GM19467 (cell line): ENCODE measurements around the gene HSPB9.

Experiments used
- ATAC-seq: cut with Tn5 transposase; IDR thresholded peaks from one replicate; pipeline ENCODE4 v1.9.1; 2021; ENCODE audit warnings: mild to moderate bottlenecking, moderate library complexity; ENCODE audit not compliant: unreplicated experiment

Gene HSPB9

DNA sequence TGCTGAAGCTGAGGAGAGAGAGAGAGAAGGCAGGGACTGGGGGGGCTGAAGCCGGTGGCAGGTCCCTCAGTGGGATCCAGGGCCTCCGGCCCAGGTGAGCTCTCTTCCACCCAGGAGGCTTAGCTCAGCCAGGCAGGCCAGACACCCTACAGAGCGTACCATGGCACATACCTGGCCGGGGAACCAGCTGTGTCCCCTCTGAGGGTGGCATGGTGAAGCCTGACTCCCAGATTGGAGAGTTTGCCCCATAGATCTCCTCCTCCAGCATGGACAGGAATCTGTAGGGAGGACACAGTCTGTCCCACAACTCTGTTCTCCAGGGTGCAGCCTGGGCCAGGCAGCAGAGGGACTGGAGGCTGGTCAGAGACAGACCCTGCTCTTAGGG, 4.5 kb upstream of the HSPB9 start:
- ATAC-seq: no peak

DNA sequence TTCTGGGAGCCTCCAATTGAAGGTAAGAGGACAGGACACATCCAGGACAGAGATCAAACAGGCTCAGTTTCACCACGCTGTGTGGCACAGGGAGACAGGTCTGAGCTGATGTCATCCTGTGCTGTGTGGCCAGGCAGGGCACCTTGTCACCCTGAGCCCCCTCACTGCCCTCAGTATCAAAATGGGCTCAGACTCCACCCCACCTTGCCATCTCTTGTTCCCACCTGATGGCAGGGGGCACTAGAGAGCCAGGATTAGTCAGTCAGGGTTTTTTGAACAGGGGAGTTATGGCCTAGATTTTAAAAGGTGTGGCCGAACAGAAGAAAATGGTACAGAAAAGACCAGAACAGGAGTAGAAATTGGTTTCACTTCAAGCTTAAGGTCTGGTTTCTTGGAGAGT, 4.1 kb upstream of the HSPB9 start:
- no peak for ATAC-seq

- ATAC-seq: no peak
Observed at GRCh38 chr17:42119301-42119700, 3.3 kb upstream of the HSPB9 start.

DNA sequence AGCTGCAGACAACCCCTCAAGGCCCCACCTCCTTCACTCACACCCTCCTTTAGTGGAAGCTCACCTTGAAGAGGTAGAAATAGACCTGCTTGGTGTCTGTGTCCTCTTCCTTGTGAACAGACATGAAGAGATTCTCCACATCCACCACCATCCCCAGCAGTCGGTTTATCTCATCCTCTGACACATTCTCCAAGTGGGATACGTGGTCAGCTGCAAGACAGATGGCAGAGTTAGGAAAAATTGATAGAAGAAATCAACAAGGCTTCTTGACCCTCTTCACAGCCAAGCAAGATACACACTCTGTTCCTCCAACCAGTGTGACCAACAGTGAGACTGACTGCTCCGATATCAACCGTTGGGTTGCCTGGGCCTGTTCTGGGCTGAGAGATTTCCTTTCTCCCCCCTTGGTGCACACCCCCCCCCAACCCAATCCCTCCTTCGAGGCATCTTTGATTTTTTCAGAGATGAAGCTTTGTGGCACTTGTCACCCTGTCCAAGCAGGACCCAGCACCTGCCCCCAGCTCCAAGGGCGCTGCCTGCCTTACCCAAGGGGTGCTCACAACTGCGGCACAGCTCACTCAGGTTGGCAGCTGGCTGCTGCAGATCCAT, 2.3 kb upstream of the HSPB9 start:
- no peak for ATAC-seq

GRCh38 chr17:42120770-42121769, 1.5 kb upstream of the HSPB9 start, which contains the start of gene KAT2A:
Gene KAT2A, minus strand, starts transcription at chr17:42121367. Its CDS starts 63 bp downstream, at chr17:42121304.
- peak; percentile 65 for ATAC-seq

DNA sequence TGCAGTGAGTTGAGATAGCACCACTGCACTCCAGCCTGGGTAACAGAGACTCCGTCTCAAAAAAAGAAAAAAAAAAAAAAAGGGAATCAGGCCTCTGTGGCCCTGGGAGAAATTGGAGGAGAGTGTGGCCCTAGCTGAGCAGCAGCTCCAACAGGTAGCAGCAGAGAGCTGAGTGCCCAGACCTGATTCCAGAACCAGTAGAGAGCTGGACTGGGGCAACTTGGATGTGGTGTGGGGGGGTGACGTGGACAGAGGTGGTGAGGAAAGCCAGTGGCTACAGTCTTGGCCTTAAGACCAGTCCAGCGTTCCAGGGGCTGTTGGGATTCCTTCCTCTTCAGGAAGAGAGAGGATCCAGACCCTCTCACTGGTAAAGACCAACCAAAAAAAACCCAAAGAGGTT, 1.7 kb downstream of the HSPB9 start:
- ATAC-seq: no peak

- no peak for ATAC-seq
Observed at GRCh38 chr17:42125565-42125964, 3.0 kb downstream of the HSPB9 start.

GRCh38 chr17:42126836-42127235, 4.2 kb downstream of the HSPB9 start:
- no peak for ATAC-seq

- no peak for ATAC-seq
Observed at GRCh38 chr17:42127414-42127813, 4.8 kb downstream of the HSPB9 start.

DNA sequence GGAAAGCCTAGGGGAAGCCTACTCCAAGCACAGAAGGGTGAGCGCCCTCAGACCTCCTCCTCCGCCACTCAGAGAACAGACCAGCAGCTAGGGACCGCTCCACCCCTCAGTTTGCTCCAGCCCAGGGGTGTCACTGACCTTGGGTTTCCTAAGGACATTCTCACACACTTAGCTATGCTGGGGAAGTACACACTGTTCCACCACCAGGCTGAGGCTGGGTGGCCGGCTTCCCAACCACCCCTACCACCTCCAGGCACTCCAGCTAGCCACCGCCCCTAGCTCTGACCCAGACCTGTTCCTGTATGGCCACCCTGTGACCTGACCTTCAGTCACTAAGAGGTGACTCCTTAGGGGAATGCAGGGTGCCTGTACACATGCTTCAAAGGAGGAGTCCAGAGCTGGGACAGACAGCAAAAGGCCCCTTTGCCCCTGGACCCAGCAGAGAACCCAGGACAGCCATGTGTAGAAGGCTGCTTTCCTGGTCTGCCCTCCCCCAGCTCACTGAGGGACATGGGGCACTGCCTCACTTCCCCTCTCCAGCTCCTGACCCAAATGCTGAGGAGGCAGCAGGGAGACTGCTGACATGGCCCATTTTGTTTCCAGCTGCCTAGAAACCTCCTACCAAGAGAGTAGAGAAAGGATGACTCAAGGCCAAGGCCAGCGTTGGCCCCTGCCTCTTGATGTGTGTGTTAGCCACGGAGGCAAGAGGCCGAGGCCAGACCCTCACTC, 6.7 kb downstream of the HSPB9 start:
- ATAC-seq: no peak

DNA sequence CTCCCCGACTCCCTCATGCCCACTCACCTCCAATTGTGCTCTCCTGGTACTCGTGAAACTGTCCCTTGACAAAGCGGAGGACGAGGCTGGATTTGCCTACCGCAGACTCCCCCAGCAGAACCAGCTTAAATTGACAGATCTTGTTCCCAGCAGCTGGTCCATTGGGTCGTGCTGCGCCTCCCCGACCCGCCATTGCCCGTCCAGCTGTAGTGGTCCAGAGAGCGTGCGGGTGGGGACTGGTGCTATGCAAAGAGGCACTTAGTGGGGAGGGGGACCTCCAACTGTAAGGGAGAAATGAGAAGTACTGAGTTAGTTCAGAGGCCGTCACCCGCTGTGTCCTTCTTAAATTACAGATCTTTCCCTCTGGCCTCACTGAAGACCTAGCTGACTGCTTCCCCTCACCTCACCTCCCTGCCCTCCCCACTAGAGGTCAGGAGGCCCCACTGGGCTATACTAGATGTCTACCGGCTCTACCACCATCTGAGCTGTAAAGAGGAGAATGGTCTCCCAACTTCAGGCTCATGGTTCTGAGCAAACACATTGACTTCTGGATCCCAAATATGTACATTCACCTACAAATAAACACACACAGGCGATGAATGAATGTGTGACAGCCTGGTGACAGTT, 7.8 kb downstream of the HSPB9 start:
- ATAC-seq: no peak

- ATAC-seq: no peak
Observed at GRCh38 chr17:42131232-42131631, 8.6 kb downstream of the HSPB9 start.

DNA sequence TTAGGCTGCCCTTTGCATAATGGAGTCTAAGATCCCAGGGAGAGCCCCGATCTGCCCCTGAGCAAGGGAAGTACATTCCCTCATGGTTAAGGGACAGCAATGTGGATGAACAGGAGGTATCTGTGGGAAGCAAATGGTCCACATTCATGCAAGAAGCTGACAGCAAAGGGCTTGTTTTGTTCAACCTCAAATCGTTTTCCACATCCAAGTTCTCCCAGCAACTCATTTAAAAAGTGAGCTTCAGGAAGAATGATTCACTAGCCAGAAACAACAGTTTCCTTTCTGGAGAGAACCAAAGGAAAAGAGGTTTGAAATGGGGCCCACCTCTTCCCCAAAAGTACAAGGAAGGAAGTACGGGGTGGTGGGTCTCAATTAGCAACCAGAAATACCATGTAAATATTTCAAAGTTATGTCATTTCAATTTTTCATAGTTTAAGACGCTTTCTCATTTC, 9.4 kb downstream of the HSPB9 start:
- ATAC-seq: no peak

DNA sequence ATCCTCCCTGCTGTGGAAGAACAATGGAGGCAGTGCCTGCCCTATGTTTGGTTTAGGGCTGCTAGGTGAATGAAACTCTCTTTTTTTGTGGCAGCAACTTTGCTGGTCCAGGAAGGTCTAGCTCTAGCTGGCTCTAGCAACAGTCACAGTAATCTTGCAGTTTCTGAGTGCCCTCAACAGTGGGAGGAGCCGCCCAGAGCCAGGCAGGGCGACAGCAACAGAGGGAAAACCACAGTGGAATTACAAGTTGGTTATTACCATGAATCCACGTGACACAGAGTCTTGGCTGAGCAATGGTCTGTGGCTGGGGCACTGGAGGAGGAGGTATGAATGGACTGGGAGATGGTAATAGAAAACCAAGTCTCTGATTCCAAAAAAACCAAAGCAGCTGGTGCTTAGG, 10.3 kb downstream of the HSPB9 start:
- ATAC-seq: no peak

DNA sequence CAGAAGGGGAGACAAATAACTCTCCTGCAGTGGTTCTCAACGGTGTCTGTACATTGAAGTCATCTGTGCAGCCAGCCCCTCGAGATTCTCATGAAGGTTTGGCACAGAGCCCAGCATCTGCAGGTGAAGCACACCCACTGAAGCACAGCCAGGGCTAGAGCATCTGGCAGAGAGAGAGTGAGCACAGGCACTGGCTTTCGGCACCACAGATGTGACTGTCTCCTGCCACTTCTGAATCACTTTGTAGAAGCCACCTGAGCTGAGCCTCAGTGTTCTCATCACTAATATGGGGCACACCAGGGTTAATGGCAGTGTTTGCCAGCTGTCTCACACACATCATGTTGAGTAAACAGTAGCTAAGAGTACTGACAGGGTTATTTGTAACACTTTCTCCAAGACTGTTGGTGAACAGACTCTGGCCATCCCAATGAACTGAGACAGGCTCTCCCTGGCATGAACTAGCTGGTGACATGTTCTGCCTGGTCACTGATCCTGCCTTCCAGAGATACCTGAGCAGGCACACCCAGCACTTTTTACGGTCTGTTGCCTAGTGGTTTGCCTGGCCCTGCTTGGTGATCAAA, 10.9 kb downstream of the HSPB9 start:
- peak; percentile 50 for ATAC-seq

DNA sequence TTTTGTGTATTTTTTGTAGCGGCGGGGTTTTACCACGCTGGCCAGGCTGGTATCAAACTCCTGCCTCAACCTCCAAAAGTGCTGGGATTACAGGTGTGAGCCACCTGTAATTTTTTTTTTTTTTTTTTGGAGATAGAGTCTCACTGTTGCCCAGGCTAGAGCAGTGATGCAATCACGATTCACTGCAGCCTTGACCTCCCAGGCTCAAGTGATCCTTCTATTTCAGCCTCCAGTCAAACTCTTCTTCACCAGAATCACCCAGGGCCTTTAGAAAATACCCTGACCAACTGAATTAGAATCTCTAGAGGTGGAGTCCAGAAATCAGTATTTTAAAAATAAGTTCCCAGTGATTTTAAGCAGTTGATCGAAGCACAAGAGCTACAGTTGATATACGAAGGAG, 12.5 kb downstream of the HSPB9 start:
- ATAC-seq: no peak

- no peak for ATAC-seq
Observed at GRCh38 chr17:42135664-42136653, 13.4 kb downstream of the HSPB9 start.

DNA sequence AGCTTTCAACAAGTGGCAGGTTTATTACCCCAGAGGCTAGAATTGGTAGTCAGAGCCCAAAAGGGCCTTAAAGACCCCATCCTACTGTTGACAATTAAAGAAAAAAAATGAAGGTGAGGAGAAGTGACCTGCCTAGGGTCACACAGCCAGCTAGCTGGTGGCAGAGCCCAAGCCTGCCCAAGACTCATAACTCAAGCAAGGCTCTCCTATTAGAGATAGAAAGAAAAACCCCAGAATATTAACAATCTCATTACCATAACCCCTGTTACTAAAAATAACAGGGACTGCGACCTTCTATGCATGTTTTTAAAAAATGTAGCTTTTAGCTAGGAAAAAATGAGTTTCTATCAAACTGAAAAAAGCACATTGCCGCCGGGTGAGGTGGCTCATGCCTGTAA, 14.0 kb downstream of the HSPB9 start:
- no peak for ATAC-seq

- no peak for ATAC-seq
Observed at GRCh38 chr17:42138749-42139492, 16.3 kb downstream of the HSPB9 start.
